Ovary (tissue), 9 donors: ENCODE data around the gene MTHFR. TPM values are rescaled to one million over a fixed set of nuclear protein-coding genes. Genes with fewer than 3 reads are reported as not detected.

Experiments
- DNase-seq, 5 donors: peaks; one replicate each; pipeline ENCODE4 v3.0.0-alpha.2; 2019 to 2020
- H3K27ac ChIP-seq, 2 donors: fragments of 200-600 bp; one replicate each; pipeline versions ENCODE4 v1.5.1 to v1.8.0; 2019 to 2022
- H3K27me3 ChIP-seq: fragments of 200-600 bp; one replicate; pipeline ENCODE4 v1.8.0; 2022
- H3K36me3 ChIP-seq: fragments of 200-600 bp; sonication (generic); one replicate; pipeline ENCODE4 v1.5.1; 2019
- H3K4me1 ChIP-seq: one replicate; pipeline ENCODE4 v1.8.1; 2013; ENCODE audit warnings: mild to moderate bottlenecking, moderate library complexity; ENCODE audit not compliant: insufficient read depth
- H3K4me3 ChIP-seq: fragments of 200-600 bp; sonication (generic); one replicate; pipeline ENCODE4 v1.5.1; 2017
- H3K9me3 ChIP-seq, 2 donors: fragments of 200-600 bp in 1 of 2; sonication (generic) in 1 of 2; one replicate each; pipeline versions ENCODE4 v1.5.1 to v1.8.1; 2013 to 2019; ENCODE audit warnings: mild to moderate bottlenecking in 1 of 2, moderate library complexity in 1 of 2
- EP300 ChIP-seq: sonication (generic); formaldehyde crosslinking; IDR thresholded peaks from one replicate; pipeline ENCODE4 v1.6.1; 2017; ENCODE audit warnings: antibody characterized with exemption
- POLR2A ChIP-seq: fragments of 450-650 bp; IDR thresholded peaks from one replicate; pipeline ENCODE4 v1.6.1; 2017; ENCODE audit warnings: antibody characterized with exemption, mild to moderate bottlenecking, moderate library complexity
- WGBS, 3 donors: extraction: QIAGEN DNeasy Blood & Tissue Kit in 1 of 3; methylation state at CpG; one replicate each; pipeline versions ENCODE4 v1.1.5 to v1.1.7; 2013 to 2017; 5-methylcytosine and 5-hydroxymethylcytosine counted together
- intact Hi-C, 4 donors: fragments of 100-400 bp; cut with DNase I; formaldehyde crosslinking; loops; one replicate each; pipeline versions ENCODE4 v1.11.0 to v1.15.1; 2022 to 2023
- polyA plus RNA-seq, 2 donors: library from polyadenylated mRNA; stranded (reverse); fragments of 200-250 nt in 1 of 2; fragments of 350-450 nt in 1 of 2; fragmentation: Illumina TruSeq in 1 of 2; extraction: RNeasy Lipid Tissue Mini Kit (QIAGEN cat#74804) in 1 of 2; gene quantifications; one replicate each; pipeline ENCODE4 v1.2.3, GENCODE V29; 2013 to 2014
- total RNA-seq, 7 donors: library from RNA; depleted of rRNA in 2 of 7; stranded (reverse); fragments of >200 nt in 2 of 7; fragmentation: NEBNext Ultra II Directional in 3 of 7; extraction: Animal tissue kit (Norgen Biotek cat#: 25700) in 3 of 7; gene quantifications; one replicate each; pipeline versions ENCODE4 v1.1.0 to v1.2.4, GENCODE V29; 2016 to 2023
- TF ChIP-seq, protein P1 (sequence below), 3 donors: fragments of 450-650 bp in 2 of 3; fragments of 200-600 bp in 1 of 3; IDR thresholded peaks; one replicate each; pipeline versions ENCODE4 v1.5.1 to v1.8.0; 2016 to 2022; ENCODE audit warnings: antibody characterized with exemption in 3 of 3, mild to moderate bottlenecking in 1 of 3
- donor health status: DM: no; HTN: no; CAD: no; lungs with moderate emphysema.
- donor health status: DM: no; HTN: no; CAD: no.
- donor health status: Bipolar disorder and iron deficiency.
- donor health status: DM: yes; HTN: yes; CAD: no.
- donor health status: DM: no; HTN: no; CAD: no.
- donor health status: DM: yes; HTN: yes; CAD: no.

Gene MTHFR
- total and polyA plus RNA-seq, 9 donors = 13.1 to 161 (median 55.6) TPM

DNA sequence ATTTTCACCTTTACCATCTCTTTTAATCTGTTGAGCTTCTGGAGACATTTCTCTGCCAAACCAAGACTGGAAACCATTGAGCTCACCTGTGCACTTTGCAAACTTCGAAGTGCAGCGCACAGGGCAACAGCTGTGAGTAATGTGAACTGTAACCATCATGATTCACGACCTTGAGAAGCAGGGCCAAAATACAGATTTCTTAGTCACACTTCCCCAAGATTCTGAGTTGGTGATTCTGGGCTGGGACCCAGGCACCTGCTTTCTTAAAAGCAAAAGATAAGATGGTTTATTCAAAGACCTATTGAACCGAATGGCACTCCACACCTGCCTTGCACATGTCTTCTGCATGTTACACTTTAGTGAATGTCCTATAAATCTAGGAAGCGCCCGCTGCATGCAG, 59.7 kb downstream of the MTHFR start:
- Histone ChIP-seq H3K27ac (no peak overlapping the region), H3K4me1 (no peaks in the 10 kb centered on the region), H3K27me3 (no peaks in the 10 kb centered on the region), H3K4me3 (no peak overlapping the region), H3K36me3 (no peaks in the 10 kb centered on the region), H3K9me3 (no peaks in the 10 kb centered on the region)
- TF ChIP-seq, protein P1, sequence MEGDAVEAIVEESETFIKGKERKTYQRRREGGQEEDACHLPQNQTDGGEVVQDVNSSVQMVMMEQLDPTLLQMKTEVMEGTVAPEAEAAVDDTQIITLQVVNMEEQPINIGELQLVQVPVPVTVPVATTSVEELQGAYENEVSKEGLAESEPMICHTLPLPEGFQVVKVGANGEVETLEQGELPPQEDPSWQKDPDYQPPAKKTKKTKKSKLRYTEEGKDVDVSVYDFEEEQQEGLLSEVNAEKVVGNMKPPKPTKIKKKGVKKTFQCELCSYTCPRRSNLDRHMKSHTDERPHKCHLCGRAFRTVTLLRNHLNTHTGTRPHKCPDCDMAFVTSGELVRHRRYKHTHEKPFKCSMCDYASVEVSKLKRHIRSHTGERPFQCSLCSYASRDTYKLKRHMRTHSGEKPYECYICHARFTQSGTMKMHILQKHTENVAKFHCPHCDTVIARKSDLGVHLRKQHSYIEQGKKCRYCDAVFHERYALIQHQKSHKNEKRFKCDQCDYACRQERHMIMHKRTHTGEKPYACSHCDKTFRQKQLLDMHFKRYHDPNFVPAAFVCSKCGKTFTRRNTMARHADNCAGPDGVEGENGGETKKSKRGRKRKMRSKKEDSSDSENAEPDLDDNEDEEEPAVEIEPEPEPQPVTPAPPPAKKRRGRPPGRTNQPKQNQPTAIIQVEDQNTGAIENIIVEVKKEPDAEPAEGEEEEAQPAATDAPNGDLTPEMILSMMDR (IDR thresholded peaks at IDR 0.05) = no peak
- TF ChIP-seq POLR2A (no peak), EP300 (no peak)
- 63 to 70% (median 67%) methylated on average over 6 of the region's 6 CpGs for WGBS, 3 donors
- intact Hi-C loops = no loop called here
- no peak for DNase-seq

DNA sequence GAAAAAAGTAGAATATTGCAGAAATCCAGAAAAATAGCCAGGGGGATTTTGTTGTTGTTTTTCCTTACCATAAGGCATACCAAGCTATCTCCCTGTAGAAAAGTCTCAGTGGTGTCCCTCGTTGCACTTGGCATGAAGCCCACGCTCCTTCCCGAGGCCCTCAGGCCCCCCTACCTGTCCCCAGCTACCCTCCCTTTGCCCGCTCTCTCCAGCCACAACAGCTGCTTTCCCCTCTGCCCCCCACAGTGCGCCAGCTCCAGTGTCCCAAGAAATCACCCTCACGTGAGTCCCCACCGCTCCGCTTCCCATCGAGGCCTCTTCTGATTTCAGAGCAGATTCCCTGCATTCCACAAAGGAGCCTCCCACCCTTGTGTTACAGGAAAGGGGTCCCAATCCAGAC, 61.5 kb downstream of the MTHFR start:
- 75 to 78% (median 76%) methylated on average over 9 of the region's 9 CpGs for WGBS, 3 donors
- Histone ChIP-seq H3K27ac (no peak overlapping the region), H3K4me1 (no peaks in the 10 kb centered on the region), H3K27me3 (no peaks in the 10 kb centered on the region), H3K4me3 (no peak overlapping the region), H3K9me3 (no peaks in the 10 kb centered on the region), H3K36me3 (no peaks in the 10 kb centered on the region)
- no peak for DNase-seq
- no peak for TF ChIP-seq EP300
- TF ChIP-seq, protein P1 (IDR thresholded peaks at IDR 0.05) = no peak
- no peak for TF ChIP-seq POLR2A
- intact Hi-C loops = no loop called here

DNA sequence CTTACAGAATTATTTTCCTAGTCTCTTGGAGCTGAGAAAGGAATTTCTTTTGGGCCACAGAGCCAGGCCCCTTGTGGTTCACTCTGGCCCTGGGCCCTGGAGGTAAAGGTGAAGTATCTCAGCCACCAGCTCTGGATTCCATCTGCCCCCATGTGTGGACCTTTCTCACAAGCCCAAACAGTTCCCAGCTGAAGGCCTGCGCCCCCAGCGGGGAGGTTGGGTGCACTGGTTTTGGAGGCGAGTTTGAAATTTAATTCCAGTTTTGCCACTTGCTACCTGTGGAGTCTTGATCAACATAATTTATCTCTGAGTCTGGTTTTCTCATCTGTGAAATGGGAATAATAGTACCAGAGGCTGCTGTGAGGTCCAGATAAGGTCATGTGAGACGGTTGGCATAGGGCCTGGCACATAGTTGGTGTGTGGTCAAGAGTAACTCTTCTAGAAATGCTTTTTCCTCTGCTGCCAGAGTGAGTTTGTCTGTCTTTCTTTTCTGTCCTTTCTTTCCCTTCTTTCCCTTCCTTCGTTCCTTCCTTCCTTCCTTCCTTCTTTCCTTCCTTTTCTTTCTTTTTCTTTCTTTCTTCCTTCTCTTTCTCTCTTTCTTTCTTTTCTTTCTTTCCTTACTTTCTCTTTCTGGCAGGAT, 63.7 kb downstream of the MTHFR start:
- TF ChIP-seq EP300 = no peak
- no peak for TF ChIP-seq POLR2A
- TF ChIP-seq, protein P1 (IDR thresholded peaks at IDR 0.05) = no peak
- H3K9me3 ChIP-seq = no peaks in the 10 kb centered on the region
- DNase-seq = no peak
- no peak overlapping the region for H3K27ac ChIP-seq
- H3K36me3 ChIP-seq = no peaks in the 10 kb centered on the region
- no peak overlapping the region for H3K4me3 ChIP-seq
- no peaks in the 10 kb centered on the region for H3K27me3 ChIP-seq
- intact Hi-C loops = no loop called here
- WGBS, 3 donors = 79 to 88% (median 86%) methylated on average over 5 of the region's 5 CpGs
- peaks cover 1% of the 10 kb centered on the region for H3K4me1 ChIP-seq

DNA sequence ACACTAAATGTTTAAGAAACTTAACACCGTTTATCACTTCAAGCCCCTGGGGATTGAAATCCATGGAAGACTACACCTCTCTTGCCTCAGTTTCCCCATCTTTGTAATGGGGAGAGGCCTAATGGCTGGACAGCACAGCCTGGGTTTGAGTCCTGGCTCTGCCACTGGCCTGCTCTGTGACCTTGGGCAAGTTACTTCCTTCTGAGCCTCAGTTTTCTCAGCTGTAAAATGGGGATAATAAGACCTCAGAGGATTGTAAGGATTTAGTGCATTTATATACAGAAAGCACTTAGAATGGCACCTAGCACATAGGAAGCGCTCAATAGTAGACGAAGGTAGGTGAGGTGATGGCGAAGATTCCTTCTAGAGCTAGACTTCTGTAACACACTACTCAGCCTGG, 64.3 kb downstream of the MTHFR start:
- Histone ChIP-seq H3K4me1 (peaks cover 4% of the 10 kb centered on the region), H3K36me3 (no peaks in the 10 kb centered on the region), H3K4me3 (no peak overlapping the region), H3K27ac (no peak overlapping the region), H3K9me3 (no peaks in the 10 kb centered on the region), H3K27me3 (no peaks in the 10 kb centered on the region)
- no peak for DNase-seq
- TF ChIP-seq POLR2A (no peak), EP300 (no peak)
- TF ChIP-seq, protein P1 (IDR thresholded peaks at IDR 0.05) = no peak
- intact Hi-C loops = no loop called here
- WGBS, 3 donors = 89 to 93% (median 93%) methylated on average over 4 of the region's 4 CpGs
